ENCODE results near the gene UNC13C. TPM values are rescaled to one million over a fixed set of nuclear protein-coding genes. Genes with fewer than 3 reads are reported as not detected.

UNC13C gene
- total and polyA plus RNA-seq, 2 experiments from 2014 or later: 0.92 to 10.3 TPM

GRCh38 chr15:54305138-54305537 is 326.9 kb downstream of the UNC13C start:
- no peaks in the 10 kb centered on the region for H3K4me1 ChIP-seq (ENCODE audit: insufficient read depth)
- H3K9me2 ChIP-seq (replicated peaks; ENCODE audit: insufficient read depth): no peaks in the 10 kb centered on the region
- TF ChIP-seq CTCF (IDR thresholded peaks at IDR 0.05; ENCODE audit: poor library complexity): no peak
- H3K9me3 ChIP-seq (ENCODE audit: low read depth): no peaks in the 10 kb centered on the region
- H2AFZ ChIP-seq: no peak overlapping the region
- H3K79me2 ChIP-seq: no peaks in the 10 kb centered on the region
- WGBS (ENCODE audit: low lambda C conversion rate, missing lambda C conversion rate): 78% methylated on average over 1 of the region's 1 CpG
- no peak overlapping the region for H3K27ac ChIP-seq
- no peak for DNase-seq (ENCODE audit: low spot score)
- H3K36me3 ChIP-seq (replicated peaks; ENCODE audit: insufficient read depth, low read depth): no peaks in the 10 kb centered on the region
- H3K4me2 ChIP-seq: no peak overlapping the region
- H4K20me1 ChIP-seq (ENCODE audit: insufficient read depth, poor library complexity, severe bottlenecking): no peaks in the 10 kb centered on the region
- H3K4me3 ChIP-seq: no peak overlapping the region
- H3K27me3 ChIP-seq: no peaks in the 10 kb centered on the region

GRCh38 chr15:54307252-54307902 is 329.1 kb downstream of the UNC13C start:
- Histone ChIP-seq H3K9me3 (ENCODE audit: low read depth) (no peaks in the 10 kb centered on the region), H3K79me2 (no peaks in the 10 kb centered on the region), H3K4me3 (no peak overlapping the region), H3K4me2 (no peak overlapping the region), H3K9me2 (replicated peaks; ENCODE audit: insufficient read depth) (no peaks in the 10 kb centered on the region), H2AFZ (no peak overlapping the region), H4K20me1 (ENCODE audit: insufficient read depth, poor library complexity, severe bottlenecking) (no peaks in the 10 kb centered on the region), H3K36me3 (replicated peaks; ENCODE audit: insufficient read depth, low read depth) (no peaks in the 10 kb centered on the region), H3K4me1 (ENCODE audit: insufficient read depth) (no peaks in the 10 kb centered on the region), H3K27ac (no peak overlapping the region), H3K27me3 (no peaks in the 10 kb centered on the region)
- 84% methylated on average over 3 of the region's 3 CpGs for WGBS (ENCODE audit: low lambda C conversion rate, missing lambda C conversion rate)
- TF ChIP-seq CTCF (IDR thresholded peaks at IDR 0.05; ENCODE audit: poor library complexity): no peak
- TF ChIP-seq EZH2phosphoT487 (IDR thresholded peaks at IDR 0.05; ENCODE audit: low read depth, severe bottlenecking, unreplicated experiment): no peak
- TF ChIP-seq EZH2 (IDR thresholded peaks at IDR 0.05; ENCODE audit: borderline replicate concordance): no peak
- DNase-seq (ENCODE audit: low spot score): no peak

GRCh38 chr15:54307926-54308325 is 329.7 kb downstream of the UNC13C start:
- H3K9me2 ChIP-seq (replicated peaks; ENCODE audit: insufficient read depth): no peaks in the 10 kb centered on the region
- no peak overlapping the region for H3K27ac ChIP-seq
- whole genome bisulfite sequencing (ENCODE audit: low lambda C conversion rate, missing lambda C conversion rate): 95% methylated on average over 2 of the region's 2 CpGs
- H3K79me2 ChIP-seq: no peaks in the 10 kb centered on the region
- no peak overlapping the region for H3K4me3 ChIP-seq
- TF ChIP-seq EZH2phosphoT487 (IDR thresholded peaks at IDR 0.05; ENCODE audit: low read depth, severe bottlenecking, unreplicated experiment) (no peak), CTCF (IDR thresholded peaks at IDR 0.05; ENCODE audit: poor library complexity) (no peak), EZH2 (IDR thresholded peaks at IDR 0.05; ENCODE audit: borderline replicate concordance) (no peak)
- no peaks in the 10 kb centered on the region for H3K27me3 ChIP-seq
- no peaks in the 10 kb centered on the region for H4K20me1 ChIP-seq (ENCODE audit: insufficient read depth, poor library complexity, severe bottlenecking)
- no peak overlapping the region for H3K4me2 ChIP-seq
- no peak for DNase-seq (ENCODE audit: low spot score)
- H2AFZ ChIP-seq: no peak overlapping the region
- H3K9me3 ChIP-seq (ENCODE audit: low read depth): no peaks in the 10 kb centered on the region
- no peaks in the 10 kb centered on the region for H3K36me3 ChIP-seq (replicated peaks; ENCODE audit: insufficient read depth, low read depth)
- H3K4me1 ChIP-seq (ENCODE audit: insufficient read depth): no peaks in the 10 kb centered on the region

- TF ChIP-seq EZH2 (IDR thresholded peaks at IDR 0.05; ENCODE audit: borderline replicate concordance) (no peak), CTCF (IDR thresholded peaks at IDR 0.05; ENCODE audit: poor library complexity) (no peak), EZH2phosphoT487 (IDR thresholded peaks at IDR 0.05; ENCODE audit: low read depth, severe bottlenecking, unreplicated experiment) (no peak)
- no peak overlapping the region for H3K4me2 ChIP-seq
- no peaks in the 10 kb centered on the region for H4K20me1 ChIP-seq (ENCODE audit: insufficient read depth, poor library complexity, severe bottlenecking)
Observed at GRCh38 chr15:54312528-54312927, 334.3 kb downstream of the UNC13C start.

More at GRCh38 chr15:54312528-54312927, 334.3 kb downstream of the UNC13C start:
- H3K9me2 ChIP-seq (replicated peaks; ENCODE audit: insufficient read depth): no peaks in the 10 kb centered on the region
- H3K27me3 ChIP-seq: no peaks in the 10 kb centered on the region
- H2AFZ ChIP-seq: no peak overlapping the region
- no peaks in the 10 kb centered on the region for H3K36me3 ChIP-seq (replicated peaks; ENCODE audit: insufficient read depth, low read depth)
- H3K27ac ChIP-seq: no peak overlapping the region
- no peaks in the 10 kb centered on the region for H3K9me3 ChIP-seq (ENCODE audit: low read depth)
- no peaks in the 10 kb centered on the region for H3K79me2 ChIP-seq
- DNase-seq (ENCODE audit: low spot score): no peak
- no peaks in the 10 kb centered on the region for H3K4me1 ChIP-seq (ENCODE audit: insufficient read depth)
- H3K4me3 ChIP-seq: no peak overlapping the region
